Spleen (tissue), 11 donors: Measurements from ENCODE around the gene UBAC1. TPM values are rescaled to one million over a fixed set of nuclear protein-coding genes. Genes with fewer than 3 reads are reported as not detected.

Experiments
- DNase-seq: peaks from one replicate; pipeline ENCODE4 v3.0.0-alpha.2; 2020
- H3K27ac ChIP-seq, 8 donors: fragments of 200-600 bp; sonication (generic) in 7 of 8; 1 replicate in 4 of 8; 2 replicates in 4 of 8; pipeline versions ENCODE4 v1.5.0 to v1.8.0; 2016 to 2021; ENCODE audit warnings: inconsistent platforms in 4 of 8, mild to moderate bottlenecking in 4 of 8, moderate library complexity in 1 of 8
- H3K27me3 ChIP-seq, 7 donors: fragments of 200-600 bp; sonication (generic) in 6 of 7; replicated peaks in 1 of 7; 1 replicate in 4 of 7; 2 replicates in 3 of 7; pipeline versions ENCODE4 v1.5.0 to v1.8.0; 2016 to 2021; ENCODE audit warnings: inconsistent platforms in 3 of 7, mild to moderate bottlenecking in 1 of 7
- H3K36me3 ChIP-seq, 6 donors: fragments of 200-600 bp; sonication (generic) in 5 of 6; 1 replicate in 4 of 6; 2 replicates in 2 of 6; pipeline versions ENCODE4 v1.5.0 to v1.8.0; 2016 to 2021; ENCODE audit warnings: inconsistent platforms in 2 of 6
- H3K4me1 ChIP-seq, 6 donors: fragments of 200-600 bp; sonication (generic) in 5 of 6; 1 replicate in 3 of 6; 2 replicates in 3 of 6; pipeline versions ENCODE4 v1.5.0 to v1.8.0; 2016 to 2021; ENCODE audit warnings: inconsistent platforms in 3 of 6
- H3K4me3 ChIP-seq, 8 donors: fragments of 200-600 bp; sonication (generic) in 7 of 8; 1 replicate in 4 of 8; 2 replicates in 4 of 8; pipeline versions ENCODE4 v1.5.0 to v1.8.0; 2016 to 2021; ENCODE audit warnings: inconsistent platforms in 4 of 8, mild to moderate bottlenecking in 4 of 8, moderate library complexity in 2 of 8
- H3K9me3 ChIP-seq, 8 donors: fragments of 200-600 bp; sonication (generic) in 7 of 8; 1 replicate in 4 of 8; 2 replicates in 4 of 8; pipeline versions ENCODE4 v1.5.0 to v1.8.0; 2016 to 2021; ENCODE audit warnings: inconsistent platforms in 4 of 8
- POLR2A ChIP-seq, 3 donors: fragments of 450-650 bp; IDR thresholded peaks; one replicate each; pipeline ENCODE4 v1.5.1; 2017; ENCODE audit warnings: antibody characterized with exemption in 3 of 3, mild to moderate bottlenecking in 1 of 3
- POLR2AphosphoS5 ChIP-seq, 3 donors: sonication (generic); formaldehyde crosslinking; IDR thresholded peaks; one replicate each; pipeline ENCODE4 v1.5.1; 2017; ENCODE audit warnings: antibody characterized with exemption in 3 of 3
- WGBS, 5 donors: extraction: QIAGEN DNeasy Blood & Tissue Kit in 3 of 5; methylation state at CpG; one replicate each; pipeline versions ENCODE4 v1.1.5 to v1.1.7; 2013 to 2018; 5-methylcytosine and 5-hydroxymethylcytosine counted together
- intact Hi-C: fragments of 100-400 bp; cut with DNase I; formaldehyde crosslinking; loops from one replicate; pipeline ENCODE4 v1.15.0; 2023; ENCODE audit warnings: low total_unique reads
- polyA plus RNA-seq, 3 donors: library from polyadenylated mRNA; stranded (reverse); fragments of 200-250 nt; gene quantifications; one replicate each; pipeline ENCODE4 v1.2.1, GENCODE V29; 2013
- total RNA-seq, 7 donors: library from RNA; depleted of rRNA in 3 of 7; stranded (reverse); fragments of >200 nt in 3 of 7; fragmentation: NEBNext Ultra II Directional in 4 of 7; extraction: Animal tissue kit (Norgen Biotek cat#: 25700) in 4 of 7; gene quantifications; one replicate each; pipeline versions ENCODE4 v1.1.0 to v1.2.1, GENCODE V29; 2016 to 2021
- TF ChIP-seq, protein P1 (sequence below), 11 experiments: fragments of 200-600 bp in 7 of 11; fragments of 450-650 bp in 4 of 11; sonication (generic) in 4 of 11; IDR thresholded peaks in 8 of 11; conservative IDR thresholded peaks in 3 of 11; 1 replicate in 7 of 11; 2 replicates in 4 of 11; pipeline versions ENCODE4 v1.4.0 to v1.8.0; 2016 to 2021; ENCODE audit warnings: antibody characterized with exemption in 11 of 11, inconsistent platforms in 4 of 11, mild to moderate bottlenecking in 1 of 11
- donor health status: healthy with polysubstance abuse.
- donor health status: DM: no; HTN: no; CAD: no; lungs with moderate emphysema.
- donor health status: DM: no; HTN: no; CAD: no.
- donor health status: Bipolar disorder and iron deficiency.
- donor health status: healthy.
- donor health status: DM: no; HTN: no; CAD: no.
- donor health status: DM: yes; HTN: yes; CAD: no.

The UBAC1 gene
- total and polyA plus RNA-seq, 10 donors: 28.0 to 45.8 (median 34.5) TPM

DNA sequence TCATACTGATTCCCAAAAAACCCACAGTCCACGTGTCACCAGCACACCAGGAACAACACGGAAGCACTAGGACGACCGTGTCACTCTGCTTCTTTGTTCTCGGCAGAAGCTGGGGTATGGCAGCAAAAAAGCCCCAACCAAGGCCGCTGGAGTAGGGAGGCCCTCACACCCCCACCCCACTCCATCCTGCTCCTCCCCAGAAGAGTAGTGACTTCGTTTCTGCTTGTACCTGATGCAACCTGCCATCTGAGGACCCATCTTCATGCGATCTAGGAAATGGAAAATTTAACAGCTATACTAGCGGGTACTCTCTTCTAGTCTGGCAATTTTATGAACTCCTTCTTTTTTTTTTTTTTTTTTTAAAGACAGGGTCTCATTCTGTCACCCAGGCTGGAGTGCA lies 3.7 kb downstream of the UBAC1 start:
- no peak for DNase-seq
- no peaks in the 10 kb centered on the region for H3K27me3 ChIP-seq
- H3K36me3 ChIP-seq: peaks cover 5 to 41% (median 16%) of the 10 kb centered on the region in 6 donors
- WGBS, 5 donors: 80 to 89% (median 83%) methylated on average over 8 to 9 of the region's 9 CpGs
- H3K9me3 ChIP-seq: no peaks in the 10 kb centered on the region
- intact Hi-C loops: no loop called here
- no peak overlapping the region for H3K4me3 ChIP-seq
- H3K4me1 ChIP-seq: peaks cover 10 to 60% (median 35%) of the 10 kb centered on the region in 6 donors
- TF ChIP-seq, protein P1, sequence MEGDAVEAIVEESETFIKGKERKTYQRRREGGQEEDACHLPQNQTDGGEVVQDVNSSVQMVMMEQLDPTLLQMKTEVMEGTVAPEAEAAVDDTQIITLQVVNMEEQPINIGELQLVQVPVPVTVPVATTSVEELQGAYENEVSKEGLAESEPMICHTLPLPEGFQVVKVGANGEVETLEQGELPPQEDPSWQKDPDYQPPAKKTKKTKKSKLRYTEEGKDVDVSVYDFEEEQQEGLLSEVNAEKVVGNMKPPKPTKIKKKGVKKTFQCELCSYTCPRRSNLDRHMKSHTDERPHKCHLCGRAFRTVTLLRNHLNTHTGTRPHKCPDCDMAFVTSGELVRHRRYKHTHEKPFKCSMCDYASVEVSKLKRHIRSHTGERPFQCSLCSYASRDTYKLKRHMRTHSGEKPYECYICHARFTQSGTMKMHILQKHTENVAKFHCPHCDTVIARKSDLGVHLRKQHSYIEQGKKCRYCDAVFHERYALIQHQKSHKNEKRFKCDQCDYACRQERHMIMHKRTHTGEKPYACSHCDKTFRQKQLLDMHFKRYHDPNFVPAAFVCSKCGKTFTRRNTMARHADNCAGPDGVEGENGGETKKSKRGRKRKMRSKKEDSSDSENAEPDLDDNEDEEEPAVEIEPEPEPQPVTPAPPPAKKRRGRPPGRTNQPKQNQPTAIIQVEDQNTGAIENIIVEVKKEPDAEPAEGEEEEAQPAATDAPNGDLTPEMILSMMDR (IDR thresholded peaks at IDR 0.05 in 8 of 11, conservative IDR thresholded peaks at IDR 0.05 in 3 of 11): no peak
- no peak for TF ChIP-seq POLR2AphosphoS5 (IDR thresholded peaks at IDR 0.05)
- TF ChIP-seq POLR2A (IDR thresholded peaks at IDR 0.05): no peak
- no peak overlapping the region for H3K27ac ChIP-seq

DNA sequence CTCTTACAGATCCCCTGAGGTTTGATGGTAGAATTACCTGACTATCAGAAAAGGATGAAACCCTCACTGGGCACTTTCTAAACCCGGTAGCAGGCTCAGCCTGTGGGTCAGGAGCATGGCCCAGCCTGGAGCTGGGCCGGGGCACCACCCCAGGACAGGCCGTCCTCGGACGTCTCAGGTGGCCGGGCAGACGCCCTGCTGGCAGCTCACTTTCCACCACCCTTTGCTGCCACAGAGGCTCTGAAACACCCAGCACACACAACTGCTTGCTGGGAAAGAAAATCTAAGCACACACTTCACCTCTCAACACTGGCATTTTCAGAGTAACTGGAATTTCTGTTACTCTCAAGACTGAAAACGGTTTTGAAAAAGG lies 4.4 kb downstream of the UBAC1 start:
- no peaks in the 10 kb centered on the region for H3K9me3 ChIP-seq
- H3K36me3 ChIP-seq: peaks cover 5 to 48% (median 22%) of the 10 kb centered on the region in 6 donors
- no peak overlapping the region for H3K4me3 ChIP-seq
- DNase-seq: no peak
- intact Hi-C loops: no loop called here
- TF ChIP-seq, protein P1 (IDR thresholded peaks at IDR 0.05 in 8 of 11, conservative IDR thresholded peaks at IDR 0.05 in 3 of 11): no peak
- TF ChIP-seq POLR2A (IDR thresholded peaks at IDR 0.05): no peak
- no peak for TF ChIP-seq POLR2AphosphoS5 (IDR thresholded peaks at IDR 0.05)
- no peak overlapping the region for H3K27ac ChIP-seq
- 87 to 96% (median 91%) methylated on average over 7 to 8 of the region's 8 CpGs for WGBS, 5 donors
- no peaks in the 10 kb centered on the region for H3K27me3 ChIP-seq
- peaks cover 10 to 54% (median 34%) of the 10 kb centered on the region in 6 donors for H3K4me1 ChIP-seq

DNA sequence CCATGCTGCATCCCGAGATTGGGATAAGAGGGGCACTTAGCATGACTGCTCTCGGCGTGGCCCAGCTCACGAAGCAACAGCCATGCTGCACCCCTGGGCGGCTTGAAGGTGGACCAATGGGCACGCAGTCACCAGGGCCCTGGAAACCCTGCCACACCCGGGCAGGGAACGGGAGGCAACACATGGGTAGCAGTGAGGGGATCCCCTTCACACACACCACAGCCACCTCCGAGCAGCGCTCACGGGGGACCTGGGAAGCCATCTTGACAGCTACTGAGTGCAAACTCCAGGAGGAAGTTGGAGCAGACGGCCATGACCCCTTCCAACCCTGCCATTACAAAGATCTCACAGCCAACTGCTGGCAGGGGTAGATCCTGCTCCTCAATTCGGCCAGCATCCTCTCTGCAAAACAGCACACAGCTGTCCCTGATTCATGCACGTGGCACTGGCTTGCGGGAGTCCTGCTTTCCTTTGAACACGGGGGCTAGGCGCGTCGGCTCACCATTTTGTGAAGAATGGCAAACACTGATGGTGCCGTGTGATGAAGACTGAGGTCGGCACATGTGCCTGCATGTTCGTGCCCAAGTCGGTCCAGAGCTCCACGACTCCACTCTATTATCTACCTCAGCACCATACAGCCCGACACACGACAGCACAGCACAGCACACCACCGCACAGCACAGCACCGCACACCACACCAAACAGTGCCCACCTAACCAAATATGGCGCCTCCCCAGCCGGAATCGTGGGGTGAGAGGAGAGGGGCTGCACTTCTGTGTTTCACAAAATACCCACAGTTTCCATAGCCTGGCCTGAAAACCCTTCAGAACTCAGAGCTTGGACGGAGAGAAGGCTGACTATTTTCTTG lies 5.0 kb downstream of the UBAC1 start:
- DNase-seq: no peak
- 72 to 93% (median 86%) methylated on average over 18 to 32 of the region's 32 CpGs for WGBS, 5 donors
- intact Hi-C loops: no loop called here
- peaks cover 5 to 54% (median 25%) of the 10 kb centered on the region in 6 donors for H3K36me3 ChIP-seq
- H3K27ac ChIP-seq: no peak overlapping the region
- H3K9me3 ChIP-seq: no peaks in the 10 kb centered on the region
- TF ChIP-seq POLR2AphosphoS5 (IDR thresholded peaks at IDR 0.05) (peak in 1 of 3 donors; percentile 14), POLR2A (IDR thresholded peaks at IDR 0.05) (no peak)
- H3K4me1 ChIP-seq: peaks cover 10 to 48% (median 28%) of the 10 kb centered on the region in 6 donors
- no peak overlapping the region for H3K4me3 ChIP-seq
- no peaks in the 10 kb centered on the region for H3K27me3 ChIP-seq

DNA sequence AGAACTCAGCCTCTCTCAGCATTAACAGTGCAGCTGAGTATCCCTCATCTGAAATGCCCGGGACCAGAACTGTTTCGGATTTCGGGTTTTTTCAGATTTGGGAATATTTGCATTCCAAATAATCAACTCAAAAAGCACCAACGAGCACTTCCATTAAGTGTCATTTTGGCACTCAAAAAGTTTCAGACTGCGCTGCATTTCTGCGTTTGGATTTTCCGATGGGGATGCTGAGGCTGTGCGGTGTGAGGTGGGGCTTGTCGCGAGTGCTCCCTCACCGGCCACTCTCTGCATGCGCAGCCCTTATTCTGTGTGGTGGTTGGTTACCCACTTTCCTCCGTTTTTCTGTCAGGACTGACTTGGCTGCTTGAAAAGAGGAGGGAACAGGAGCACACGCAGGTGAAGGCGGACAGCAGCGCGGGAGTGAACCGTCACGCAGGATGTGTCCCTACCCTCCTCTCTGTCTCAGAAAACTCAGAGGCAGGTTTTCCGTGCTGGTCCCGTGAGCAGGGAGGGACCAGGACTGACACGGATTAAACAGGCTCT lies 8.4 kb downstream of the UBAC1 start:
- no peak overlapping the region for H3K4me3 ChIP-seq
- H3K27ac ChIP-seq: no peak overlapping the region
- H3K36me3 ChIP-seq: peaks cover 5 to 85% (median 53%) of the 10 kb centered on the region in 6 donors
- WGBS, 5 donors: 93 to 97% (median 94%) methylated on average over 22 of the region's 22 CpGs
- TF ChIP-seq, protein P1 (IDR thresholded peaks at IDR 0.05 in 8 of 11, conservative IDR thresholded peaks at IDR 0.05 in 3 of 11): no peak
- TF ChIP-seq POLR2AphosphoS5 (IDR thresholded peaks at IDR 0.05): no peak
- no peak for TF ChIP-seq POLR2A (IDR thresholded peaks at IDR 0.05)
- intact Hi-C loops: no loop called here
- no peaks in the 10 kb centered on the region for H3K27me3 ChIP-seq
- H3K9me3 ChIP-seq: no peaks in the 10 kb centered on the region
- H3K4me1 ChIP-seq: peaks cover 0 to 17% (median under 1%) of the 10 kb centered on the region in 6 donors
- no peak for DNase-seq
